ENCODE measurements around the gene KLF9. TPM values are rescaled to one million over a fixed set of nuclear protein-coding genes. Genes with fewer than 3 reads are reported as not detected.

Gene KLF9
- total and polyA plus RNA-seq, 9 of the 15 experiments (the other 6 are each of a cell fraction or from before 2014, with no cell fraction given) = 3.3 to 11.9 (median 6.9) TPM

DNA sequence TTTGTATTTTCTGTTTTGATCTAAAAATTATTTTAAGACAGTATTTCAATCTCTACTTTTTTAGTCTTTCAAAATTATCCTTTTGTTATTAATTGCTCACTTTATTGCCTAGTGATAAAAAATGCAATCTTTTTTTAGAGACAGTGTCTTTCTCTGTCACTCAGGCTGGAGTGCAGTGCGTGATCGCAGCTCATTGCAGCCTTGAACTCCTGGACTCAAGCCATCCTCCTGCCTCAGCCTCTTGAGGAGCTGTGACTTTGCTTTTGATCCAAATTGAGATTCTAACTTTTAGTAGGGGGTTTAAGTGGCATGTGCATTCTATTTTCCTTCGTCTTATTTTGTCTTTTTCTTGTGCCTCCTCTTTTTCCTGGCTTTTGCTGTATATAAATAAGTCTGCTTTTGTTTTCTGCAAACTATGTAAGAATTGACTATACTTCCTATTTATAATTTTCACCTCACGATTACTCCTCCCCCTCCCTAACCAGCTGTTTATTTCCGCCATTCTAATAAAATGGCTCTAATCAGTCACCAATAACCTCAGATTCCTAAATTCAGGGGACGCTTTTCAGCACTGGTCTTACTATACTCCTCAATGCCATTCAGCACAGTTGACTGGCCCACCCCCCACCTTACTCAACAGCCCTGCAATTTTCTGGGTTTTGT, 32.3 kb downstream of the KLF9 start:
- Histone ChIP-seq H3K4me3 (no peak overlapping the region), H3K9me3 (replicated peaks; ENCODE audit: control insufficient read depth, insufficient read depth, low read depth, low read length) (no peaks in the 10 kb centered on the region), H3K4me2 (ENCODE audit: insufficient read depth, low read length) (no peak overlapping the region), H3K27me3 (ENCODE audit: control insufficient read depth in 2 of 2, insufficient read depth in 2 of 2, low read length in 2 of 2) (no peaks in the 10 kb centered on the region), H3K9me1 (ENCODE audit: control insufficient read depth, insufficient read depth, low read length) (no peaks in the 10 kb centered on the region), H3K36me3 (ENCODE audit: control insufficient read depth, insufficient read depth, low read length) (peaks cover 13% of the 10 kb centered on the region; the same call in 1 of the 3 replicates), H3K79me2 (ENCODE audit: control insufficient read depth, insufficient read depth, low read length) (no peaks in the 10 kb centered on the region), H3K27ac (ENCODE audit: extremely low read depth, low read depth, low read length) (no peak overlapping the region), H4K20me1 (replicated peaks; ENCODE audit: control insufficient read depth, insufficient read depth, low read length) (no peaks in the 10 kb centered on the region), H3K9ac (ENCODE audit: insufficient read depth in 1 of 2, low read depth in 2 of 2, low read length in 2 of 2) (no peak overlapping the region), H2AFZ (ENCODE audit: low read depth, low read length) (no peak overlapping the region), H3K4me1 (replicated peaks in 1 of 2; ENCODE audit: control insufficient read depth in 2 of 2, insufficient read depth in 2 of 2, low read length in 2 of 2) (no peaks in the 10 kb centered on the region)
- 55% methylated on average over 6 of the region's 6 CpGs for WGBS (ENCODE audit: insufficient coverage, low coverage, missing lambda C conversion rate)
- in situ Hi-C loops (cut with MboI) = no loop called here
- FAIRE-seq = no peak
- TF ChIP-seq DACH1 (IDR thresholded peaks at IDR 0.05; ENCODE audit: partially characterized antibody) (peak; percentile 30), FUS (optimal IDR thresholded peaks at IDR 0.05; ENCODE audit: low read depth, low read length) (no peak)
- ChIA-PET CTCF (ENCODE audit: low intra/inter-chr PET ratio) (no interaction called here), POLR2A (interaction anchor here (0.8 to 1.2 kb wide), 3 partner anchors 9 to 22 kb away, joined by 3 to 4 read pairs (median 4); no protein-coding TSS in a partner anchor)
- no TSS peak for BruUV-seq (replicated peaks)
- no peak for DNase-seq (ENCODE audit: extremely low read depth in 1 of 4, low spot score in 3 of 4)
- ATAC-seq = peak; percentile 34; the same call in 2 of the 3 replicates
- intact Hi-C loops (cut with micrococcal nuclease) = no loop called here

DNA sequence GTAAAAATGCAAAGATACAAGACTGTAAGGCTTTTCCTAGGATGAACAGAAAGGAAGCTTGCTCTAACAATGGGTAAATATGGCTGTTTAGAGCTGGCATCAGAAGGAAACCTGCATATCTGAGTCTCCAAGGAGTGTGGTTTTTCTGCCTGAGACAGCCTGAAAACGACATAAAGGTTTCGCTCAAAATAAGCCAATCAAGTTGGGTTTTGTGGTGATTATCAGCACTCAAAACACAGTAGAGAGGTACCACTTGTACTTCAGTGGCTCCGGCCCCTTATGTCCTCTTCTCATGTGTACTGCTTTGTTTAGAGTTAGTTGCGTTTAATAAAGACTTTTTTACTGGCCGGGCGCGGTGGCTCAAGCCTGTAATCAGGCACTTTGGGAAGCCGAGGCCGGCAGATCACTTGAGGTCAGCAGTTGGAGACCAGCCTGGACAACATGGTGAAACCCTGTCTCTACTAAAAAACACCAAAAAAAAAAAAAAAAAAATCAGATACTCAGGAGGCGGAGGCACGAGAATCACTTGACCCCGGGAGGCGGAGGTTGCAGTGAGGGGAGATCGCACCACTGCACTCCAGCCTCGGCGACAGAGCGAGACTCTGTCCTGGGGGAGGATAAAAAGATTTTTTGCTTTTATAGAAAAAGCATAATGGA, 39.4 kb downstream of the KLF9 start:
- H3K9me1 ChIP-seq (ENCODE audit: control insufficient read depth, insufficient read depth, low read length) = no peaks in the 10 kb centered on the region
- WGBS (ENCODE audit: insufficient coverage, low coverage, missing lambda C conversion rate) = 25% methylated on average over 15 of the region's 17 CpGs
- ATAC-seq (peak; percentile 33; the same call in 1 of the 3 replicates), DNase-seq (ENCODE audit: extremely low read depth in 1 of 4, low spot score in 3 of 4) (no peak), FAIRE-seq (no peak)
- no peaks in the 10 kb centered on the region for H4K20me1 ChIP-seq (replicated peaks; ENCODE audit: control insufficient read depth, insufficient read depth, low read length)
- H3K9me3 ChIP-seq (replicated peaks; ENCODE audit: control insufficient read depth, insufficient read depth, low read depth, low read length) = no peaks in the 10 kb centered on the region
- no peak overlapping the region for H3K27ac ChIP-seq (ENCODE audit: extremely low read depth, low read depth, low read length)
- POLR2A ChIA-PET = interaction anchor here (0.8 kb wide), 1 partner anchor 8 kb away, joined by 3 read pairs; no protein-coding TSS in a partner anchor
- no peaks in the 10 kb centered on the region; a peak in 1 of 5 replicates for H3K4me1 ChIP-seq (replicated peaks in 1 of 2; ENCODE audit: control insufficient read depth in 2 of 2, insufficient read depth in 2 of 2, low read length in 2 of 2)
- no peaks in the 10 kb centered on the region for H3K36me3 ChIP-seq (ENCODE audit: control insufficient read depth, insufficient read depth, low read length)
- CTCF ChIA-PET (ENCODE audit: low intra/inter-chr PET ratio) = no interaction called here
- H3K27me3 ChIP-seq (ENCODE audit: control insufficient read depth in 2 of 2, insufficient read depth in 2 of 2, low read length in 2 of 2) = no peaks in the 10 kb centered on the region
- no peak overlapping the region for H3K9ac ChIP-seq (ENCODE audit: insufficient read depth in 1 of 2, low read depth in 2 of 2, low read length in 2 of 2)
- H3K4me2 ChIP-seq (ENCODE audit: insufficient read depth, low read length) = peak overlapping the region; percentile 52
- intact Hi-C loops (cut with micrococcal nuclease) (no loop called here), in situ Hi-C loops (cut with MboI) (no loop called here)
- peak overlapping the region; percentile 49; the same call in 1 of the 2 replicates for H2AFZ ChIP-seq (ENCODE audit: low read depth, low read length)
- no TSS peak for BruUV-seq (replicated peaks)
- H3K4me3 ChIP-seq = no peak overlapping the region
- no peaks in the 10 kb centered on the region for H3K79me2 ChIP-seq (ENCODE audit: control insufficient read depth, insufficient read depth, low read length)
- TF ChIP-seq SIN3A (IDR thresholded peaks at IDR 0.05; ENCODE audit: borderline replicate concordance in 2 of 2, control insufficient read depth in 1 of 2, low read depth in 2 of 2, low read length in 2 of 2) = no peak
- TF ChIP-seq, protein P1, sequence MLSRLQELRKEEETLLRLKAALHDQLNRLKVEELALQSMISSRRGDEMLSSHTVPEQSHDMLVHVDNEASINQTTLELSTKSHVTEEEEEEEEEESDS (CRISPR knock-in tag; IDR thresholded peaks at IDR 0.05) = no peak
- TF ChIP-seq KLF1 (tag; IDR thresholded peaks at IDR 0.05) = no peak
- TF ChIP-seq ZFPM2 (CRISPR knock-in tag; IDR thresholded peaks at IDR 0.05) = no peak
- TF ChIP-seq, protein P2, sequence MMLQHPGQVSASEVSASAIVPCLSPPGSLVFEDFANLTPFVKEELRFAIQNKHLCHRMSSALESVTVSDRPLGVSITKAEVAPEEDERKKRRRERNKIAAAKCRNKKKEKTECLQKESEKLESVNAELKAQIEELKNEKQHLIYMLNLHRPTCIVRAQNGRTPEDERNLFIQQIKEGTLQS (IDR thresholded peaks at IDR 0.05) = no peak
- TF ChIP-seq, protein P2 (CRISPR knock-in tag; conservative IDR thresholded peaks at IDR 0.05) = no peak
- TF ChIP-seq, protein P3, sequence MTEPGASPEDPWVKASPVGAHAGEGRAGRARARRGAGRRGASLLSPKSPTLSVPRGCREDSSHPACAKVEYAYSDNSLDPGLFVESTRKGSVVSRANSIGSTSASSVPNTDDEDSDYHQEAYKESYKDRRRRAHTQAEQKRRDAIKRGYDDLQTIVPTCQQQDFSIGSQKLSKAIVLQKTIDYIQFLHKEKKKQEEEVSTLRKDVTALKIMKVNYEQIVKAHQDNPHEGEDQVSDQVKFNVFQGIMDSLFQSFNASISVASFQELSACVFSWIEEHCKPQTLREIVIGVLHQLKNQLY (CRISPR knock-in tag; conservative IDR thresholded peaks at IDR 0.05) = no peak
- no peak for TF ChIP-seq ILK (tag; IDR thresholded peaks at IDR 0.05; ENCODE audit: borderline replicate concordance, low read depth)
- TF ChIP-seq ETV1 (tag; conservative IDR thresholded peaks at IDR 0.05; ENCODE audit: low read depth) = no peak
- TF ChIP-seq ZNF311 (CRISPR knock-in tag; IDR thresholded peaks at IDR 0.05) = no peak
